Activated T-cell treated with anti-CD3 and anti-CD28 coated beads for 1 hour (primary cell): Measurements from ENCODE around the gene ODAD3.
"Not testable (repeated sequence)": the region's sequence is repeated elsewhere in the genome, so short reads cannot be mapped to it uniquely, and the experiment has no call there.

Experiments
- DNase-seq: peaks from one replicate; pipeline ENCODE4 v3.0.0-alpha.2; 2020; ENCODE audit warnings: low read depth

ODAD3 gene

DNA sequence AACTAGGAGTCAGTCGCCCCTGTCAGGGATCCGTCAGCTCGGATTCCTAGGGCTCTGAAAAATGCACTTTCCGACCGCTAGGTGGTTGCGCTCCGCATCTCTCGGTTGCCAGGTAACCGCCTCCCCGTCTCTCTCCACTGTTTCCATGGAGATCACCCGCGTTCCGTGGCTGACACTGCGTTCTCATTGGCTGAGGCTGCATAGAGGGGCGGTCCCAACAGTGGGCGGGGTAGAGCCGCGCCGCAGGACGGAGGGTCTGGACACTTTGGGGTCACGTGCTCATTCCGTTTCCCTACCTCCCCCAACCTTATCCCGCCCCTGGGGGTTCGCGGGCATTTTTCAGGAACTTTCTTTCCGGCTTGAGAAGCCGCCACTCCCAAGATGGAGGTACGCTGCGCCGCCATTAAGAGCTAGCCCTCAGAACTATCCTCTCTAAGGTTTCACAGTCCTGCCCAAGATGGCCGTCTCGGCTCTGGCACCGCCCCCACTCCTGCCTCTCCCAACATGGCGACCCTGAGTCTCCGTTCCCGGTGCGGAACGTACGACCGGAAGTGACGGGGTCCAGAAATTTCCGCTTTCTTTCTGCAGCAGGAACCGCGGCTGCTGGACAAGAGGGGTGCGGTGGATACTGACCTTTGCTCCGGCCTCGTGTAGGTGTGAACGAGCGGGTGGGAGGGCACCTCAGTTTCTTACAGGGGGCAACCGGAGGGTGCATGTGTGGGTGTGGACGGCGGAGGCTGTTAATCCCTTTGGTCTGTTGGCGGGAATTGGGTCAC is at the start of gene ODAD3, which contains the start of gene PRKCSH:
Gene ODAD3, minus strand, starts transcription at position 65 of the 776 bp plus-strand sequence. CDS start 105 bp downstream, outside the sequence.
Gene PRKCSH, plus strand, starts transcription at position 579 of the 776 bp plus-strand sequence. CDS start 483 bp downstream, outside the sequence.
- peak; percentile 95 for DNase-seq

DNA sequence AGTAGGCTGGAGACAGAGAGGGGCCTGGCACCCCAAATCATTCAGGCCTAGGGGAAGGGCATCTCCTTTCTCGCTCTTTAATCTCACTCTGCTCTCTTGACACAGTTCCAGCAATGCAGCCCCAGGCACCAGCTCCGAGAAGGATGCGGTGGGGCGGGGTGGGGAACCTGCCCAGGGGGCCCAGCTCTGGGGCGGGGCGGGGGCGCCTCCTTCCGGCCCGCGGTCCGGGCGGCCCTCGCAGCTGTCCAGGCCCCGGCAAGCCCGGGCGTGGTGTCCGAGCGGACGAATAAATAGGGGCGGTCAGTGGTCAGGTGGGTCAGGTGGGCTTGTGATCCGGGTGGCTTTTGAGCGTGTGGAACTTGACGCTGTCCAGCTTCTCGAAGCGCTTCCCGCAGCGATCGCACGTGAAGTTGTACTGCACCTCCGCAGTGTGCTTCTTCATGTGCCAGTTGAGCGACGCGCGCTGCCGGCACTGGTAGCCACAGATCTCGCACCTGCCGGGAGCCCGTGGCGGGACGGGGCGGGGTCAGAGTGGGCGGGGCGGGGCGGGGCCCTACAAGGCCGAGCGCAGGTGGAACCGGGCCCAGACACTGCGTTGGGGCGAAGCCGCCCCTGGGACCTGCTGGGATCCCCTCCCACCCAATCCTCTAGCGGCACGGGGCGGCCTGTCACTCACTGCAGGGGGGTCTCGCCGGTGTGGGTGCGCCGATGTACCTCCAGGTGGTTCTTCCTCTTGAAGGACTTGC is 48.6 kb upstream of the ODAD3 start:
- no peak for DNase-seq

DNA sequence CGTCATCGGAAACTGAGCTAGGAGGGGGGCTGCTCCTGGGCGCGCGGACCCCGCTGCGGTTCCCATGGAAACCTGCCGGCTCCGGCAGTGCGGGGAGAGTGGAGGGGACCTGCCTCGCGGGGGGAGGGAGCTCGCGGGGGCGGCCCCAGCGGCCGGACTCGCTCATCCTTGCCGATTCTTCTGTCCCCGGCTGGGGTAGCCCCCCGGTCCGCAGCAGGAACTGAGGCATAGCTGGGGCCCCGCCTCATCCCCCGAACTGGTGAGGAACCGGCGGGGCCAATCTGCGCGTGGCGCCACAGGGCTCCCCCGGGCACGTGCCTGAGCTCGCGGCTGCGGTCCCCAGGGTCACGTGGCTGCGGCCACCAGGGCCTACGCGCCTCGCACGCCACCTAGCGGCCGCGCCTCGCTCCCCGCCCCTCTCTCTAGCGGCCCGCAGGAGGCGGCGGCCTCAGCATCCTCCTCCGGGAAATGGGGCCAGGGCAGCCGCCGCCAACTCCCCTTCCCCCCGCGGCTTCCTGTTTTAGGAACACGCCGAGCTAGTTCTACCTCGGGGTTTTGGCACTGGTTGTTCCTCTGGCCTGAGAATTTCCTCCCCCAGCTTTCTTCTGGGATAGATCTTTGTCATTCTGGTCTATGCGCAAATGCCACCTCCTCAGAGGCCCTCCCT is 47.6 kb upstream of the ODAD3 start:
- peak; percentile 71 for DNase-seq

DNA sequence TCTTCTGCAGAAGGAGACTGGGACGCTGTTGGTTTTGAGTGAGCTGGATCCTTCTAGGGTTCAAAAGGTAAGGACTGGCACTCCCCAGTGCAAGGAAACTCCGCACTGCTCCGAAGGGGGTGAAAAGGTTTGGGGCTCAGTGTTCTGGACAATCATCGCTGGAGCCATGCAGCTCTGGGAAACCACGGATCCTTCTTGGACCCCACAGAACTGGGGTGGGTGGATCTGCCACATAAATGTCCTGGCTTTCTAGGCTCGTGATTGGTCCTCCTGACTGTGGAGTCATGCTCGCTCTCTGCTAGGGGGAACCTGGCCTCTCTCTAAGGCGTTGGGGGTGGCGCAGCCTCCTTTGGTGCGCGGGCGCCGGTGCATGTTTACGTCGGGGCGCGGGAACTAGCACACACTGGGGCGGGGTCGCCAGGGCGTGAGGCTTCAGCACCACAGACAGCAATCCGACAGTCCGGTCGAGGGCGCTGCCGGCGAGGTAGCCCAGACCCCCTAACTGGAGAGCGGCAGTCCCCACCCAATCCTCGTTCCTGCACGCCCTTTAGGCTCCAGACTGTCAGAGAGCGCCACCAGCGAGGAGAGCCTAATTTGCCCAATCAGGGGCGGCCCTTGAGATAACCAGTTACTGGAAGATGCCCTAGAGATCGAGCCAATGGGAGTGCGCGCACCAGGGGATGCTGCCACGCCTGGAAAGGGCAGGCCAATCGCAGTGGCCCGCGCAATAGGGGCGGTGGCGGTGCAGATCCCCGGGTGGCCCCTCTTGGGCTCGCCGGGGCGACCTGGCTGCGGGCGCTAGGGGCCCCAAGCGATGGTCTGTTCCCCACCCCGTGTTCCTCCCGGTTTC is 46.8 kb upstream of the ODAD3 start:
- DNase-seq = peak; percentile 29

DNA sequence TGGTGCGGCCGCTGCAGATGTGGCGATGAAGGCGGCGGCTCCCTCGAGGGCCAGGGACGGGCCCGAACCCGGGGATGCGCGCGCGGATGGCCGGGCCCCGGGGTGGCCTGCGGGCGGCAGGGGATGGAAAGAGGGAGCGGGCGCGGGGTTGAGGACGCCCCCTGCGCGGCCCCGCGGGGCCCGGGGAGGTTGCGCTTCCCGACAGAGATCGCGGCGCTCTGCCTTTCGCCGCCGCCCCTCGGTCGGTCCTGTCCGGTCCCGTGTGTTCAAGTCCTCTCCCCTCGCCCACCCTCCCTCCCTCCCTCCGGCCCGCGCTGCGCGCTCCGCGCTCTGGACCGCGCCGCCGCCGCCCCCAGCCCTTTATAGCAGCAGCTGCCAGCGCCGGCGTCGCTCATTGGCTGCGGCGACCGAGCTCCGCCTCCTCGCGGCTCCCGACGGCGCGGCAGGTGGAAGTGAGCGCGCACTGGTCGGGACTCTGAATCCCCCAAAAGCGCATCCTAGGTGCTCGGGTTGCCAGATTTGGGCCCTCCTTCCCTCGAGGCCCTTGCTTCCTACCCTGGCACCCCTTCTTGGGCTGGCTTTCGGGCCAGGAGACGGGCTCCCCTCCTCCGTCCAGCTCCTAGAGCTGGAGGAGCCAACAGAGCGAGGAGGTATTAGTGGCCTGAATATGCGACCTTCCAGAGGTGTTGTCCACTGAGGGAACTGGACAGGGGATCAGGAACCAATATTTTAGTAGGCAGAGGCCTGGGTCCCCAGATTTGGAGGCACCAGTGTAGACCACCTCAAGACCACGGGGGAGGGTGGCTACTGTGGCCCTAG is 46.0 kb upstream of the ODAD3 start, which contains the start of gene ELAVL3:
Gene ELAVL3, minus strand, starts transcription at position 332 of the 819 bp plus-strand sequence. CDS start 438 bp downstream, outside the sequence.
- DNase-seq = no peak

DNA sequence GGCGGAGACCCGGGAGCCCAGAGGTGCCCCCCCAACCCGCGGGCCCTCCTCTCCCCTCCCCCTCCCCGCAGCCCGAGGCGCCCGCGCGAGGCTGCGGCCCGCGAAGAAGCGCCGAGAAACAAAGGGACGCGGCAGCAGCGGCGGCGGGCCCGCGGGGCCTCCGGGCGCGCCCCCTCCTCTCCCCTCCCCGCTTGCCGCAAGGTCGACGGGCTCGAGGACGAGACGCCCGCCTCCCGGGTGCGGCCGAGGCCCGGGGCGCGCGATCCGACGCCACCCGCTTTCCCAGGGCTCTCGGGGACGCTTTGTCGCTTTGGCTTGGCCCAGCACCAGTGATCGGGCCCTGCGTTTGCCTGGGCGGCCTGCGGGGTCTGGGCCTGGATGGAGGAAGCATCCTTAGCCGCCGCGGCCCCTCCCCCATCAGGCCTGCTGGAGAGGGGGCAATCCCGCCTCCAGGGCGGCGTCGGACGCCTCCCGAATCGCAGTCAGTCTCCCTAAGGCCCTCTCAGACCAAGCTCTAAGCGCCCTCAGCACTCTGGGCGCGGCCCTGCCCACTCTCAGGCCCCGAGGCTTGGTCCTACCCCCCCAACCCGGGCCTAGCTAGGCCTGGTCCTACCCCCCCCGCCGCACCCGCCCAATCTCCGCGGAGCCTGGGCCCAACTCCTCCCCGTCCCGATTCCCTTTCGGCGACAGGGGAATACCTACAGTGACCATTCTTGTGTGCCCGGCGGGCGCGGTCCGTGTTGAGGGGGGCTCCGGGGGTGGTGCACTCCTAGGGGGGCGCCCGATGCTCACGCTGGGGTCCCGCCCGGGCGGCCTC is 45.2 kb upstream of the ODAD3 start:
- no peak for DNase-seq

DNA sequence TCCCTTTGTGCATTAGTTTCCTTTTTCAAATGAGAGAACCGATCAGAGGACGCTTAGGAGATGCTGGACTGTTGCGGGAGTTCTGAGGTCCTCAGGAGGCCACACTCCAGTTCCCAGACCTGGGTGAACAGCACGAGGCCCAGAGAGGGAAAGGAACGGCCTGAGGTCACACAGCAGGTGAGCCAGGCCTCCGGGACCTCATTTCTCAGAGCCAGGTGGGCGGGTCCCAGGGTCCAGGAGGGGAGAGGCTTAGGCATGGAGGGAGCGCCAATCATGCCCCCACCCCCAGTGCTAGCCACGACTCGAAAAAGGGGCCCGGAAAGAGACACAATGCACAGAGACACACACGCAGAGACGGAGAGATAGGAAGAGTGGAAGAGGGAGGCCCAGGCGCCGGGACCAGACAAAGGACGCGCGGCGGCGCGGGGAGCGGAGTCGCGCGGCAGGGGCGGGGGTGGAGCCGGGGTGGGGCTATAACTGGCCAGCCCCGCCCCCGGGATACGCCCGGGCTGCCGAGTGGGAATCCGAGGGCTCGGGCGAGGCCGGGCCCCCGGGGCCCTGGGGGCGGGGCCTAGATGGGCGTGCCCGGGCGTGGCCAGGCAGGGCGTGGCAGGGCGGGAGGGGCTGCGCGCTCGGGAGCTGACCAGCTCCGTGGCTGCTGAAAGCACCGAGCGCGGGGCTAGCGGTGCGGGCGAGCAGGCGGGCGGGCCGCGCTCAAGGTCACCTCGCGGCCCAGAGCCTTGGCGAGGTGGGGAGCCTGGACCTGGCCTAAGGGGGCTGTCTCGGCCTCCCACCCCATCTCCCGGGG is 44.4 kb upstream of the ODAD3 start:
- DNase-seq = no peak

DNA sequence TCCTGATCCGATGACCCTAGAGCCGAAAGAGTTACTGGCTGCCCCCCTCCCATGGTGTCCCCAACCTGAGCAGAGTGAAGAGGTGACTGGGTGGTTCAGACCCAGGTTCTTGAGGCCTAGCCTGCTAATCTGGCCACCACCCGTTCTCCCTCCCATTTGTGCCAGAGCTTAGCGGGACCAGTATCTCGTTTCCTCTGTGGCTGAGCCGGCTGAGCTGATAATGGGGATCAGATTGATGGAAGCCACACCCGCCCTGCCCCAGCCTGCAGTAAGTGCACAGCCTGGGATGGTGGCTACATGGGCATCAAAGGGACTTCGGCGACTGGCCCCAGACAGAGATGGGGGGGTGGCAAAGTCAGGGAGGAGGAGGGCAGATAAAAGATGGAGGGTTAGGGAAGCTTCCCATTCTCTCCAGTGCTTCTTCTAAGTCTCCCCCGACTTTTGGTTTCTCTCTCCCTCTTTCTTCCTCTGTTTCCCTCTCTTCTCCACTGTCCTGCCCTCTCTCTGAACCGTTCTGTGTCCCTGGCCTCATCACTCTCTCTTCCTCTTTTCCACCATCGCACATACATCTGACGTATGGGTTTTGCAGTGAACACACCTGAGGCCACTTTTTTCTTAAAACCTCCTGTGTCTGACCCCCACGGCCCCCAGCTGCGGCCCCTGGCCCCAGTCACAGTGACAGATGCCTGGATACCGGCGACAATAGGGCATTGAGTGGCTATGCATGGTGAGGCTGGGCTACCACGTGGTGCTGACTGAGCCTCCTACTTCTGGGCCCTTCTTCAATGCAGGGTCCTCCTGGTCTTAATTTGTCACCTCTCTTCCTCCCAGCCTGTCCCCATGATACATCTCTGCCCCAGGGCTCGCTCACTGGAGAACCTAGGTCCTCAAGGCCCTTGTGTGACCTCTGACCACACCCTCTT is 43.5 kb upstream of the ODAD3 start:
- no peak for DNase-seq

DNA sequence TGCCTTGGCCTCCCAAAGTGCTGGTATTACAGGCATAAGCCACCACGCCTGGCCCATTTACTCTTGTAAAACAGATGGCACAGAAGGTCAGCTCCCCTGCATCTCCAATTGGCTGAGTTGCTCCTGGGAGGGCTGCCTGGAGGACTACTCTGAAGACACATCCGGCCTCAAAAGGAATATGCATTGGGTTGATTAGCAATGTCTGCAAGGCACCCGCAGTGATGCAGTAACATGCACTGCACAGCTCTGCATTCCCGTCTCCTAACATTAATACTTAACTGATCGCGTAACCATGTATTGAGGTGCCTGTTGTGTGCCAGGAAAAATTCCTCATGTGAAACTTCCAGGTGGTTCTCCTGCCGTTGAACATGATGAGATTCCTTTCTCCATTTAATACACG is 40.9 kb upstream of the ODAD3 start:
- DNase-seq = no peak

DNA sequence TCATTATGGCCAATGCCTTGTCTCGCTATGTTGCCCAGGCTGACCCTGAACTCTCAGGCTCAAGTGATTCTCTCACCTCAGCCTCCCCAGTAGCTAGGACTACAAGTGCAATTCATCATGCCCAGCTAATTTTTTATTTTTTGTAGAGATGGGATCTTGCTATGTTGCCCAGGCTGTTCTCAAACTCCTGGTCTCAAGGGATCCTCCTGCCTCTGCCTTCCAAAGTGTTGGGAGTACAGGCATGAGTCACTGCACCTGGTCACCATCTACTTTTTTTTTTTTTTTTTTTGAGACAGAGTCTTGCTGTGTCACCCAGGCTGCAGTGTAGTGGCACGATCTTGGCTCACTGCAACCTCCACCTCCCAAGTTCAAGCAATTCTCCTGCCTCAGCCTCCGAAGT is 40.4 kb upstream of the ODAD3 start:
- DNase-seq = not testable (repeated sequence)

DNA sequence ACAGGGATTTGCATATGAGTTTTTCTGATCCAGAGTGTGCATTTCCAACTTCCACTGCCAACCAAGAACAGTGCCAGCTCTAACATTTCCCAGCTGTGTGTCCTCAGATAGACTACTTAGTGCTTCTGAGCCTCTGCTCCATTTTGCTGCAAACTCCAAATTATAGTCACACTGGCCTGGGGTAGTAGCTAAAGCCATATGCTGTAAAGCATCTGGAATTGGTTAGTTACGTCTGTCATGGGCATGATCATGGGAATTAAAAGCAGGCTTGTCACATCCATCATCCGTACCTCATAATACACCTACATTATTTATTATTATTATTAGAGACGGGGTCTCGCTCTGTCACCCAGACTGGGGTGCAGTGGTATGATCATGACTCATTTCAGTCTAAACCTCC is 38.8 kb upstream of the ODAD3 start:
- DNase-seq = no peak

DNA sequence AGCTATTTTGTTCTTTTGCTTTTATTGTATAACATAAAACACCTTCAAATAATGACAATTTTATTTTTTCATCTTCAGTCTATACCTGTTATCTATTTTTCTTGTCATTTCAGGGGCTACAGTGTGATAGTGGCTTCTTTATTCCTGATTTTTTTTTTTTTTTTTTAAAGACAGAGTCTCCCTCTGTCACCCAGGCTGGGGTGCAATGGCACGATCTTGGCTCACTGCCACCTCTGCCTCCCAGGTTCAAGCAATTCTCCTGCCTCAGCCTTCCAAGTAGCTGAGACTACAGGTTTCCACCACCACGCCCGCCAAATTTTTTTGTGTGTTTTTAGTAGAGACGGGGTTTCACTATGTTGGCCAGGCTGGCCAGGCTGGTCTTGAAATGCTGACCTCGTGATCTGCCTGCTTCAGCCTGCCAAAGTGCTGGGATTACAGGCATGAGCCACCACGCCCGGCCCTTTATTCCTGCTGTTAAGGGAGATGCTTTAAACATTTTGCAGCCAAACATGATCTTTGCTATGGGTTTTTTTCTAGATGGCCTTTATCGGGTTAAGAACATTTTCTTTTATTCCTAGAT is 33.4 kb upstream of the ODAD3 start:
- not testable (repeated sequence) for DNase-seq

DNA sequence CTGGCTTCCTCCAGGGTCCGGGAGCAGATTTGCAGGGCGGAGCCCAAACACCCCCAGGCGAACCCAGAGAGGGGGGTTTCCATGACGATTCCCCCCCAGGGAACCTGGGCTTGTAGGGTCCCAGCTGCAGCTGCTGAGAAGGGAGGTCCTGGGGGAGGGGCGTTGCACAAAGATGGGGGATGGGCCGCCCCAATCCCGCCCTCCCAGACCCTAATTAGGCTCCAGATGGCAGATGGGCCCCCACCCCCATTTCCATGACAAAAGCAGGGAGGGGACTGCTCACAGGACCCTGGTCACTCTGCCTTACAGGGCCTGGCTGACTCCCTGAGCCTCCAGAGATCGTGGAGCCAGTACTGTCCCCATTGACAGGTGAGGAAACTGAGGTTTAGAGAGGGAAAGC is 30.7 kb upstream of the ODAD3 start:
- no peak for DNase-seq

DNA sequence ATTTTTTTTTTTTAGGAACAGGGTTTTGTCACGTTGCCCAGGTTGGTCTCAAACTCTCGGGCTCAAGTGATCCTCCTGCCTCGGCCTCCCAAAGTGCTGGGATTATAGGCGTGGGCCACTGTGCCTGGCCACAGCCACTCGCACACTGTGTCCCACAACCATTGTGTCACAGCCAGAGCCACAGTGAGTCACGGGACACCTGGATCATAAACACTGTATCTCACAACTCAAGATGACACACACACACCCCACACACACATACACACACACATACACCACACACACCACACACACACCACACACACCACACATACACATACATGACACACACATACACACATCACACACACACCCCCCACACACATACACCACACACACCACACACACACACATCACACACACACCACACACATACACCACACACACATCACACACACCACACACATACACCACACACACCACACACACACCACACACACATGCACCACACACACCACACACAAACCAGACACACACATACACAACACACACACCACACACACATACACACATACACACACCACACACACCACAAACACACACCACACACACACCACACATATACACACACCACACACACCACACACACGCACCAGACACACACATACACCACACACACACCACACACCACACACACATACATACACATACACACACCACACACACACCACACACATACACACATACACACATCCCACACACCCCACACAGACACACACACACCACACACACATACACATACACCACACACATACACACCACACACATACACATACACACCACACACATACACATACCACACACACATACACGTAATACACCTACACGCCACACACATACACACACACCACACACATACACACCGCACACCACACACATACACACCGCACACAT is 29.7 kb upstream of the ODAD3 start:
- no peak for DNase-seq

DNA sequence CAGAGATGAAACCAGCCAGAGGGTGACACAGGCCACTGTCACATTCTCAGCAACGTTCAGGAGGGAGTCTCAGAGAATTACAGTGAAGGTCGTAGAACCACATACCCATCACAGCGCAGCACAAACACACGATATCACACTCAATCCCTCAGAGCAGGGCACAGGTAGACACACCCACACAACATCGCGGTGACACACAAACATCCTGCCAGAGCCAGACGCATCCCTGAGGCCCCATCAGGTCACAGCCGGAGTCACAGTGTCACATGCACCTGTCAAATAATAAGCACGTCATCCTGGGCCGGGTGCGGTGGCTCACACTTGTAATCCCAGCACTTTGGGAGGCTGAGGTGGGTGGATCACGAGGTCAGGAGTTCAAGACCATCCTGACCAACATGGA is 28.5 kb upstream of the ODAD3 start:
- DNase-seq = no peak

DNA sequence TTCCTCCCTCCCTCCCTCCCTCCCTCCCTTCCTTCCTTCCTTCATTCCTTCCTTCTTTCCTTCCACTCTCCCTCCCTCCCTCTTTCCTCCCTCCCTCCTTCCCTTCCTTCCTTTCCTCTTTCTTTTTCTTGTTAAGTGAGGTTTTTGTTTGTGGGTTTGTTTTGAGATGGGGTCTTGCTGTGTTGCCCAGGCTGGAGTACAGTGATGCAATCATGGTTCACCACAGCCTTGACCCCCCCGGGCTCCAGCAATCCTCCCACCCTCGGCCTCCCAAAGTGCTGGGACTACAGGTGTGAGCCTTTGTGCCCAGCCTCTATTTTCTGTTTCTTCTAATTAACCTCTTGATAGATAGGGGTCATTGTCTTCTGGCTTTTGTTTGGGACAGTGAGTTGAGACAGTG is 26.5 kb upstream of the ODAD3 start:
- no peak for DNase-seq
